DMS79 treated with DMSO at 0.1 percent for 48 hours (cell line): ENCODE measurements around the gene NUDT12.

ENCODE experiments used
- DNase-seq: peaks from one replicate; lab custom pipeline; 2025; lab: John Stamatoyannopoulos, UW

Gene NUDT12

DNA sequence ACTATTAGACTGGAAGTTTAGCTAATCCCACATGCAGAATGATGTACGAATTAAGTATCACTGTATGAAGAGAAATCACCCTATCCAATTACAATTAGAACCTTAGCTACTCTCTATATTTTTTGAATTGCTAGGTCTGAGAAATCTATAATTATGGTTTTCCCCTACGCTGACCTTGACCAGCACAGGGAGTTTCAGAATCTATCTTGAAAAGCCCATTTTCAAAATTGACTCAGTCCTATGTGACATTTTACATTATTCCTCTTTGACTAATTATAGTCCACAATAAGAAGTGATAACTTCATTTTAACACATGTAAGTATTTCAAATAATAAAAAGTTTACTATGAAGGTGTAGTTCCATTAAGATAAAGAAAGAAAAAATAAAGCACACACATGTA, 21.5 kb downstream of the NUDT12 start:
- DNase-seq: no peak

DNA sequence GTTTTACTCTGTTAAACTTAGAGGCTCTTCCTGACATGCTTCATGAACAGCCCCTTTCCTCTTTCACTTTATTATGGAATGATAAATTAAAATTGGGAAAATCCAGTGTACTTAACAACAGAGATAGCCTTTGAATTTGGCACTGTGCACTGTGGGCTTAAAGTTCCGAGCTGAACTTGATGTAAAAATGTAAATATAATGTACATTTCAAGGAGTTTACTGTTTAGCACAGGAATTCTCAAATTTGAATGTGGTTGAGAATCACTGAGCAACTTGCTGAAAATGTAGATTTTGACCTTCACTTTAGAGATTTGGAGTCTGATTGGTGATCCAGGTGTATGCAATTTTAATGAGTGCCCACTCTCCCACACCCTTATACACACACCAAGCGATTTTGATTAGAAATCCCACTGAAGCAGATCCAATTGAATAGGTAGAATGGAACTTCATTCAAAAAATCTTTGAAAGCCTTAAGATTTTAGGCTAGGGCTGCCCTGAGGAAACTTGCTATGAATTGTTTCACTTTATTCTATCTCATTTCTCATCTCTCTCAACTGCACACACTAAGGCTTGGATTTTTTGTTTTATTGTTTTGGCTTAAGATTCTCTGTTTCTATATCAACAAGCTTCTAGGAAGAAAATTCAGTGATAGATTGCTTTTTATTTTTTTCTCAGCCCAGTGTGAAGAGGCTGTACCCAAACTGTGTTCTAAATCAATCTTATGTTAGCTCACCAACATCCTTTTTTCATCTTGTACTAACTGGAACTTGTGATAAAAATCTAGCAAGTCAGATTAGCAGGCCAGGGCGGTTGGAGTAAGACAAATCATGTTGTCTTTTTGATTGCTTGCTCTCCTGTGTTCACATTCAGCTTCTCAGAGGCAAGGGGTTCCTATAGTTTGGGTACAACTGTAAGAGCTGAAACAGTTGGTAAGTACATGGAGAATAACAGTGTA, 22.9 kb downstream of the NUDT12 start:
- no peak for DNase-seq

DNA sequence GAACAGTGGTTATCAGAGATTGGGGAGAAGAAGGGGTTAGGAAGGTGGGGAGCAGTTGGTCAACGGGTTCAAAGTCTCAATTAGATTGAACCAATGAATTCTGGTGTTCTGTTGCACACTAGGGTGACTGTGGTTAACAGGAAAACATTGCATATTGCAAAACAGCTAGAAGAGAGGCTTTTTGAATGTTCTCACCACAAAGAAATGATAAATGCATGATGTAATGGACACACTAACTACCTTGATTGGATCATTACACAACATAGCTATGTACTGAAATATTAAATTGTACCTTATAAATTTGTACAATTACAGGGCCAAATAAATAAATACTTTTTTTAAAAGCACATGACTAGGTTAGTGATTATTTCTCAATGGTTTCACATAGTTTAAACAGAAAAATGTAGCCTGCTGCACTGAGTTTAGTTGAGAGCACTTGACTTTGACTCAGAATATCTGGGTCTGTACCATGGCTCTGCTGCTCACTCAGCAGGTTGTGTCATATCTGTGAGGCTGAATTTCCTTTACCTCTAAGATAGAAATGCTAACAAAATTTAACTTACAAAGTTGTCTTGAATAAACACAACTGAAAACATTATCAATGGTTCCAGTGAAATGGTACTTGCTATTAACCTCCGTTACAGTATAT, 30.4 kb downstream of the NUDT12 start:
- DNase-seq: no peak

DNA sequence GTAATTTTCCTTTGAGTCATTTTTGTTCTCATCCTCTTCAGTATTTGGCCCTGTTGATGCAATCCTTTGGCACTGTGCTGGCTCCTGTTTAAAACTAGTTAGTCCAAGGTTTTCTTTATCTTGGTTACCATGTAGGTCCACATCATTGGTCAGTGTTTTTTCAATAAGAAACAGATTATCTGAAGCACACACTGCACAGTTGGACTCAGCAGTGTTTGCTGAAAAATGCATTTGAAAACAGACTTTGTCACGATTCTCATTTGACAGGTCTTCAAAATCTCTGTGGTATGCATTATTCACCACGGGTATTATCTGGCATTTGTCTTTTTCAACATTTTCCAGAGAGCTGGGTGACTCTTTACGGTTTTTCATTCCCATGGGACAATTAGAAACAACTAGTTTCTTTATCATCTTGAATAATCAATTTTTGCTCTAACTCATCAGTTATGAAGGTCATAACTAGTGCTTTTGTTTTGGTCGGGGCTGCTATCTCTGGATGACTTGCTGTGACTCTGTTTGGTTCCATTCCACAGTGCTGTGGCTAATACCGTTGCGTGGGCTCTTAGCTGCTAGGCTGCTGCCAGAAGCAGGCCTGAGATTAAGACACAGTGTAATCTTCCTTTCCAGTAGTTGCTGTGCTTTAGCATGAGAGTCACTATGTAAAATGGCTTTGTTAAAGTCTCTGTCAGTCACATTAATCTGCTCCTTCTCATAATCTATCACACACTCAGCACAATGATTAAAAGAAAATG, 36.2 kb downstream of the NUDT12 start:
- DNase-seq: no peak

DNA sequence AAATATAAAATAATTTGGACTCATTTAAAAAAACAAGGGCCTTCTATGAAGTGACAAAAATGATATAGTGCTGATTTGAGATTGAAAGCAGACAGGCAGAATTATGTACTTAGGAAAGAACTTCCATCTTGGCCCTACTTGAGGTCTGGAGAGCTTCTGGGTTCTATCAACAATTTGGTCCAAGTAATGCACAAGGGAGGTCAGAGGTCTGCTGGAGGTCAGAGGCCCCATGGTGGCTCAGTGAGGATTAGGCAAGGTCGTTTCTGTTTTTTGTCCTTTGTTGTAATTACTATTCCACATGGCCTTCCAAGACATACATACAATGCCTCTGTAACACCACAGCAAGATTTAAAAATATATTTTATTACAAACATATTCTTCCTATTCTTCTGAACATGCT, 37.2 kb downstream of the NUDT12 start:
- DNase-seq: no peak

DNA sequence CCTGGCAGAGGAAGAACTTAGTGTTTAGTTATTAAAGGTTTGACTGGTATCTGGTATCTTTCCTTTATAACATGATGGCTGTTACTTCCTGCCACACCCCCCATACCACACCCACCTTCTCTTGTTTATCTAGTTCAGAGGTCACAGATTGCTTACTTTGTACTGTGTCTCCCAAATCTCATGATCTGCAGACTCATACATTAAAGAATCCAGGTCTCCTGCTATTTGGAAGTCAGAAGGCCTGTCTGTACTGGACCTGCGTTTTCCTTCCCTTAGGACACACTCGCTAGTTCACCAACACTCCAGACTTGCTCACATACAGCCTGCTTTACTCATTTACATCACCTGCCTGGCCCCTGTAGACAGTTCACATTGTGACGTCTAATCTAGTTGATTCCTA, 39.3 kb downstream of the NUDT12 start:
- DNase-seq: no peak

DNA sequence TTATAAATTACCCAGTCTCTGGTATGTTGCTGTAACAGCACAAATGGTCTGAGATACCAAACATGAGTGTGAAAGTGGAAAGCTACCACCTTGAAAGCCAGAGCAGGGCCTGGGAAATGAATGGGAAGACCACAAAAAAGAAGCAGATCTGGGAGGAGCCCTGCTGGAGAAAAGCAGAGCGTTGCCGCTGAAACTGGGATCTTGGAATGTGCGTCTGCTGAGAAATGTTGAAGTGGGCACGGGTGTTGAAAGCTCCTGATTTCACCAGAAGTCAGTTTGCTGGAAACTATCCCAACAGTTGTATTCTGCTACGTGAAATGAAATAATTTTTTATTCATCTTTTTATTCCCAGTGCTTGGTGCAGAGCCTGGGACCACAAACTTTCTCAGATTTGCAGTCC, 40.0 kb downstream of the NUDT12 start:
- no peak for DNase-seq

DNA sequence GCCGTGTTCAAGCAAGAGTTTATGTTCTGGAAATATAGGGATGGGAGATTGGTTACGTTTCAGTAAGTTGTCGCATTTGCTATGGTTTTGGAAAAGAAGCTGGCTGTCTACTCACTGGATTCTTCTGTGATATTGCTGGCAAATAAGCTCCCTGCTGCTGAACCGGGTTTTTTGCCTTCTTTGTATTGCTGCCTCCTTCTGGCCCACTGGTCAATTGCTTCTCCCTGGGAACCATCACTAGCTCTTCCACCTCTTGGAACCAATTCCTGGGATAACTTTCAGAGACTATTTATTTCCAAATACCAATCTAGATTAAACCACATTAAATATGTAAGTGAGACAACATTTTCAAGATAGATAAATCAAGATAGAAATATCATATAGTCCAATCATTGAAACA, 43.0 kb downstream of the NUDT12 start:
- DNase-seq: no peak

DNA sequence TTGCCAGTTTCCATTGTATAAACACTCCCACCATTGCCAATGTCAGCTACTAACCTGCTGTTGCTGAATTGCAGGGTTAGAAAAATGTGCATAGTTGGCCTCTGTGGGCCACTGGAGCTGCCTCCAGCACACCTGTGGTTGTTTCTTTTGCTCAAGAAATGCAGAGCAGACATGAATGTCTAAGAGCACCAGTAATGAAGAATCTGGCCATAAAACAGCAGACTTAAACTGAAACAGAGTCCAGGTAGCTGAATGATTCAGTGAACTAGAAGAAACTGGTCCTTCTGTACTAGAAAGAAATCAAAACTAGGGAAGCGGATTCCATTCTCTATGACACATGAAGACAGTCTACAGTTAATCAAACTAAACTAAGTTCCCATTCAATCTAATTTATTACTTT, 48.2 kb downstream of the NUDT12 start:
- DNase-seq: no peak

DNA sequence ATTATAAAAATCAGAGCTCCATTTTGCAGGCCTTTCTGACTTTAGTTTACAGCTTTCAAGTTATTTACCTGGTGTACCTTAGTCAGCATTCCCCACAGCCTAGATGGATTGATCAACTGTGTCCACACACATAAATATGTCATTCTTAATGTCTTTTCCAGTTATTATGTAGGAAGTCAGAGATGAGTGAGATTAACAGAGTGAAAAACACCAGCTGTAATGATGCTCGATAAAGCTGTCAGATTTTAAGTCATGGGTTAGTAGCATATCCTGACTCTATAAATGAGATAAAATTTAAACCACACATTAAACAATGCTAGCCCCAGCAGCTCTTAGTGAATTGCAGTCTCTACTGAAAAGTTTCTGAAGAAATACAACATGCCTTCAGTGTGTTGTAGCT, 48.9 kb downstream of the NUDT12 start:
- no peak for DNase-seq

DNA sequence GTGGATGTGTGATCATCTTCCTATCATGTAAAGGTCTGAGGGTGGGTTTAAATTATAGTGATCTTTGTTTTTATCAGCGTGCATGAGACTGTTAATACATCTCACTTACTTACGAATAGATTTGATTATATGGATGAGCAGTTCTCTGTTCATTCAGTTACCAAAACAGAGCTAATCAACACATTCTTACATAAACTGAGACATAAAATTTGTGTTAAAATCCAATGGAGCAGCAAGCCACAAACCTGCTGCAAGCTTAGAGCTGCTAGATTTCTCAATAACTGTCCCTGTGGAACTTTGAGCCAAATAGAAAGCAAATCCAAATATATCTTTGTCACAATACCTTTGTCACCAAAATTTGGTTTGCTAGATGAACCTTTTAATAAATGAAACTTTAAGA, 50.1 kb downstream of the NUDT12 start:
- no peak for DNase-seq

DNA sequence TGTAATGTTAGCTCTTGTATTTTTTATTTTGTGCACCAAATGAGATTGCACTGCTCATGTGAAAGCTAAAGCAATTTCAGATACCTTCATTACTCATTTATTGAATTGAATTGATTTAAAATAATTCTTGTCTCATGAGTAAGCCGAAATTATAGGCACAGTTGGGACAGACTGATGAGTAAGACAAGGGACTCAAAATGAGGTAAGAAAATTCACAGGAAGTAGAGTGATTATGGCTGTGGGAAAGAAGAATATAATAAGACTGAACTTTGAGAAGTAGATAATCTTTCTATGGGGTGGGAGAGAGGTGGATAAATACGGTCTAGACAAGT, 51.1 kb downstream of the NUDT12 start:
- DNase-seq: no peak

DNA sequence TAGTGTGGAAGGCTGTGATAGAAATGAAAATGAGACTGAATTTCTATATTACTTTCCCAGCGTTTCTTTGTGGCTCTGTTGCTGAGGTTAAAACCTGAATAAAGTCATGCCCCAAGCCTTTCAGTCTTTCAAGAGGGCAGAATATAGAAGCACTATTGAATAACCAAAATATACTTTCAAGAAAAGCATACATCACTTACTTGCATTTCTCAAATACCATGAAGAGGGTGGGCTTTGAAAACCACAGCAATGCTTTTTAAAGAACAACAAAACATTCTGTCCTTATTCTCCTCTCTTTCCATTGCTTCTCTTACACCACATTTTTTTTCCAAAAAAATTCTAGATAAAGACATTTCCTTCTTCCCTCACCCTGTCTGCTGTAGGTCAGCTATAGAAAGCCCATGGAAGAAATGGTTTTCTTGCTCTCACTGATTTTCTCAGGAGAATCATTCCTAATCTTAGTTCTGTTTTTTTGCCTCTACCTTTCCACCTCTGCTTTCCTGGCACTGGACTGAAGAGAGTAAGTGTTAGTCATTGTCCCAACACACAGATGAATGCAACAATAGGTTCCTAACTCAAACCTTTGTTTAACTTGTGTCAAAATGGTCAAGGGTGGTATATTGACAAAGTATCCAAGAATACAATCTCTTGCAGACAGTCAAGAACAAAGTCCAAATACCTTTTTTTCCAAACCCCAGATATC, 51.6 kb downstream of the NUDT12 start:
- no peak for DNase-seq

DNA sequence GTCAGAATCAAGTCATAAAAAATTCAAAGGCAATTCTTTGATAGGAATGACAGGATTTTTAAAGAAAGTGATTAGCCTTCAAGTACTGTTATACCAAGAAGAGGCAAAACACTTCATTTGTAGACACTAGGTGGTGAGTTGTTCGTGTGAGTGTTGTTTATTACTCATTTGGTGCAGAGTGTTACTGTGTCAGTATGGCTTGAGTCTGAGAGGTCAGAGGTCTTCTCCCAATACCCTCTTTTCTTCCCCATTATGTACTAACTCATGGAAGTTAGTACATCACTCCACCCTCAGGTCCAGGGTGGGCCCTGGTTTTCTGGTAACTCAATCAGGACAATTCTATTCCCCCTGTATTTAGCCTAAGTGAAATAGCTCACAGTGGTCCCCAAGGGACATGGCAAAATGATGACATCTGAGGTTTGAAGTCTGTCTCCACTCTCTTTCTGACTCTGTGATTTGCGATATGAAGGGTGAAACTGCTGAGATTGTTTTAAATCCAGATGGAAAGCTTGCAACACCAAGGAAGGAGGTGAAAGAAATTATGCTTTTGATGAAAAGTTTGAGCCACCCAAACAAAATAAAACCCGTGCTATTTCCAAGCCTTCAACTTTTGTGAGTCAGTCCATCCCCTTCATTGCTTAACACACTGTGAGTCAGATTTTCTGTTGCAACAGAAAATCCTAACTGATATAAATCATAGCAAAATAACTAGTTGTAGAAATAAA, 56.8 kb downstream of the NUDT12 start:
- DNase-seq: no peak

DNA sequence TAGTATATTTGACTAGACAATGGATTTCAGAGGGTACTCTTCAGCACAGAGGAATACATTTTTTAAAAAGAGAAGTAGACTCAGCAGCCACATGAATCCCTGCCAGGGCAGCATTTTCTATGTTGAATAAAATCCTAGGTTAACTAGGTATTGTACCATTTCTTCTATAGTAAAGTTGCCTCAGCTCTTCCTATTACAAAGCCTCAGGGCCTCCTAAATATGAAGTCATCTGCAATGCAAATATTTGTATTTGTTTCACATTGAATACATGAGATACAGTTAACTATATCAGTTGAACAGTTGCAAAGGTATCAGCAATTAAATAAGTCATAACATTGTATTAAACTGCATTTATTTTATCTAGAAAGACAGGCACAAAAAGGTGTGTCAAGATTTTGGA, 59.5 kb downstream of the NUDT12 start:
- DNase-seq: no peak

DNA sequence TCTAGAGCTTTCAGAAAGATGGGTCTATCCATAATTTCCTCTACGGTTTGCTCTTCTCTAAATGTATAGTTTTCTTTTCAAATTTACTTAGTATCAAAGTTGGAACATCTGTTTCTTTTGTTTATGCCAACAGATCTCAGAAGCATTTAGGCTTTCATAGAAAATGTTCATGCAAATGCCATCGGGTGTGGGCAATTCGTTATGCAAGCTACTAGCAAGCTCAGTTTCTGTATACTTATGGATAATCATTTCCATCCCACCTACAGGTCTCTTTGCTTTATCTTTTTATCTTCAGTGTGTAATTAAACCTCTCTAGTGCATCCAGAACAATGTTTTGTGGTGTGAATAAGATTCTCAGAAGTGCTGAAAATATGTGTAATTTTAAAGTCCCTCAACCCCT, 59.9 kb downstream of the NUDT12 start:
- DNase-seq: no peak
